ENCODE measurements around the gene ZNF786.
A peak's percentile ranks its signal among the peaks of the same experiment; 100 is the strongest.
"Not testable (repeated sequence)": the region's sequence is repeated elsewhere in the genome, so short reads cannot be mapped to it uniquely, and the experiment has no call there.

ZNF786 gene

GRCh38 chr7:149043936-149044335, 46.6 kb downstream of the ZNF786 start:
- ChIA-PET POLR2A (no interaction called here), CTCF (no interaction called here)
- TF ChIP-seq CTCF (IDR thresholded peaks at IDR 0.05; ENCODE audit: control extremely low read depth, extremely low read depth, low read depth, missing control alignments): no peak
- DNase-seq (ENCODE audit: extremely low spot score): no peak

- TF ChIP-seq CTCF (IDR thresholded peaks at IDR 0.05; ENCODE audit: control extremely low read depth, extremely low read depth, low read depth, missing control alignments): no peak
- no peak for DNase-seq (ENCODE audit: extremely low spot score)
- ChIA-PET CTCF (interaction anchor here (1.4 kb wide), 1 partner anchor 9 kb away, joined by 3 read pairs; no protein-coding TSS in a partner anchor), POLR2A (no interaction called here)
Measured at GRCh38 chr7:149041350-149041749, 49.2 kb downstream of the ZNF786 start.

DNA sequence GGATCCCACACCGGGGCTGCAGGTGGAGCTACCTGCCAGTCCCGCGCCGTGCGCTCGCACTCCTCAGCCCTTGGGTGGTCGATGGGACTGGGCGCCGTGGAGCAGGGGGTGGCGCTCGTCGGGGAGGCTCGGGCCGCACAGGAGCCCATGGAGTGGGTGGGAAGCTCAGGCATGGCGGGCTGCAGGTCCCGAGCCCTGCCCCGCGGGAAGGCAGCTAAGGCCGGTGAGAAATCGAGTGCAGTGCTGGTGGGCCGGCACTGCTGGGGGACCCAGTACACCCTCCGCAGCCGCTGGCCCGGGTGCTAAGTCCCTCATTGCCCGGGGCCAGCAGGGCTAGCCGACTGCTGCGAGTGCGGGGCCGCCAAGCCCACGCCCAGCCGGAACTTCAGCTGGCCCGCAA, 51.9 kb downstream of the ZNF786 start:
- CTCF ChIA-PET: interaction anchor here (1.1 kb wide), 2 partner anchors 10 to 27 kb away, joined by 4 to 5 read pairs; no protein-coding TSS in a partner anchor
- POLR2A ChIA-PET; DNase-seq (ENCODE audit: extremely low spot score): not testable (repeated sequence)

- ChIA-PET POLR2A (no interaction called here), CTCF (no interaction called here)
- no peak for DNase-seq (ENCODE audit: extremely low spot score)
- TF ChIP-seq CTCF (IDR thresholded peaks at IDR 0.05; ENCODE audit: control extremely low read depth, extremely low read depth, low read depth, missing control alignments): no peak
Measured at GRCh38 chr7:149036676-149037075, 53.8 kb downstream of the ZNF786 start.

DNA sequence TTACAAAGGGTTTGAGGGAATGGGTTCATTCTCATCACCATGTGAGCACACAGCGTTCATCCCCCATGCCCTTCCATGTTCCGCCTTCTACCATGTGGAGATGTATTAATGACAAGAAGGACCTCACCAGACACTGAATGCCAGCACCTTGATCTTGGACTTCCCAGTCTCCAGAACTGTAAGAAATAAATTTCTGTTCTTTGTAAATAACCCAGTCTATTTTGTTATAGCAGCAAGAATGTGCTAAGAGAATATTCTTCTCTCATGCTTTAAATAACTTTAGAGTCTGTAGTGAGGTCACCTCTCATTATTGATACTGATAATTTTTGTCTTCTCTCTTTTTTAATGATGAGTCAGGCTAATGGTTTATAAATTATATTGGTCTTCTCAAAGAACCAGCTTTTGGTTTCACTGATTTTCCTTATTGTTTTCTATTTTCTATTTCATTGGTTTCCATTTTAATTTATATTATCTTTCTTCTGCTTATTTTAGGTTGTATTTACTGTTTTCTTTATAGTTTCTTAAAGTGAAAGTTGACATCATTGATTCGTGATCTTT, 59.1 kb downstream of the ZNF786 start:
- no peak for TF ChIP-seq CTCF (IDR thresholded peaks at IDR 0.05; ENCODE audit: control extremely low read depth, extremely low read depth, low read depth, missing control alignments)
- ChIA-PET CTCF (interaction anchor here (1.6 to 8.2 kb wide), 3 partner anchors 25 to 34 kb away, joined by 3 to 51 read pairs (median 14); no protein-coding TSS in a partner anchor), POLR2A (no interaction called here)
- DNase-seq (ENCODE audit: extremely low spot score): no peak

GRCh38 chr7:149030439-149030838, 60.1 kb downstream of the ZNF786 start:
- DNase-seq (ENCODE audit: extremely low spot score); POLR2A ChIA-PET: not testable (repeated sequence)
- CTCF ChIA-PET: interaction anchor here (1.0 to 8.2 kb wide), 4 partner anchors 24 to 117 kb away, joined by 3 to 51 read pairs (median 8); partner anchors contain the start of gene ZNF398

DNA sequence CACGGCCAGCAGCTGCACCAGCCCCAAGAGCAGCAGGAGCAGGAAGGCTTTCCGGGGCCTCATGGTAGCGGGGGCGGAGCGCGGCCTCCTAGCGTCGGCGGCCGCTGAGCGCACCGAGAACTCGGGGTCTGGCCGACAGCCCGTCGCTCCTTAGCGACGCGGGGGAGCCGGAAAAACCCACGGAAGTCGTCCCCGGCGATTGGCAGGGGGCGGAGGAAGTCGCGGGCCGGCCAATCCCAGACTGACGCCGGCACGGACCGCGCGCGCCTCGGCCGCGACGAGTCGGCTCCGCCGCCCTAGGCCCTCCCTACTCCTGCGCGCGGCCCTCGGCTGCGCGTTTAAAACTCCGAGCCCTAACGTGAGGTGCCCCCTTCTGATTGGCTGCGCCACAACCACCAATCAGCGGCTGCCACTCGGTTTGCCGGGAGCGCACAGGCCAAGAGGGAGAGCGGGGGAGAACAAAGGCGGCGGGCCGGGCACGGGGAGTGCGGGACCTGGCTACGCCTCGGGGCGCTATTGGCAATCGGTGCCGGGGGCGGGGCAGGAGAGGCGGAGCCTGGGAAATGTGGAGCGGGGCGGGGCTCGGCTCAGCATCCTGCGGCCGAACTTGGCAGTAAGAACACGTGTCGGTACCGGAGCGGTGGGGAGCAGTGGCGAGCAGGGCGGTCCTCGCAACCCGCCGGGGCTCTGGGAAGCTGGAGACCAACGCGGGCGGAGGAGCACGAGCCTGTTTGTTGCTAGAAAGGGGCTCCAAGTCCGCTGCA, 62.0 kb downstream of the ZNF786 start, which contains the start of gene PDIA4:
TSS of gene PDIA4 (minus strand) at position 160 of the 764 bp plus-strand sequence. CDS start at position 63, 97 bp downstream.
- DNase-seq (ENCODE audit: extremely low spot score): peak; percentile 98
- CTCF ChIA-PET: interaction anchor here (0.8 to 8.2 kb wide), 4 partner anchors 22 to 37 kb away, joined by 3 to 51 read pairs (median 20); no protein-coding TSS in a partner anchor
- POLR2A ChIA-PET: no interaction called here
- no peak for TF ChIP-seq CTCF (IDR thresholded peaks at IDR 0.05; ENCODE audit: control extremely low read depth, extremely low read depth, low read depth, missing control alignments)
